Stimulated activated CD8-positive, alpha-beta memory T cell treated with anti-CD3 and anti-CD28 coated beads, Interleukin-2, amount 100 ng/mL, for 48 hours (primary cell): ENCODE measurements around the gene TMEM164.

Source experiments
- DNase-seq, 2 donors: peaks; one replicate each; pipeline ENCODE4 v3.0.0-alpha.2; 2020; ENCODE audit warnings: low read depth in 2 of 2

Gene TMEM164

DNA sequence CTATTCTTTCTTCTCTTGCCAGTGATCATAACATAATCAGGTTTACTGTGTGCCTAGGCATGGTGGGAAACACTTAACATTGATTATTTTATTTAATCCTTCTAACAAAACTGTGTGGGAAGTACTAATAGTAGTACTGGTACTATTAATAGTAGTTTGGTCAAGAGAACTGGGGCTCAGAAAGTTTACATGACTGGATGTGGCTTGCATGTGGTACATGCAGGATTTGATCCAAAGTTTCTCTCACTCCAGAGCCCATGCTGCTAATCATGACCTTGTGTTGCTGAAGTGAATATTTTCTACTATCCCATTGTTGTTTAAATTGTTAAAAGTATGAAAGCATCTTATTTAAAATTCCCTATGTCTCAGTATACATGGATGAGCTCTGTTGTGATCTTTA lies 78.4 kb downstream of the TMEM164 start:
- no peak for DNase-seq

DNA sequence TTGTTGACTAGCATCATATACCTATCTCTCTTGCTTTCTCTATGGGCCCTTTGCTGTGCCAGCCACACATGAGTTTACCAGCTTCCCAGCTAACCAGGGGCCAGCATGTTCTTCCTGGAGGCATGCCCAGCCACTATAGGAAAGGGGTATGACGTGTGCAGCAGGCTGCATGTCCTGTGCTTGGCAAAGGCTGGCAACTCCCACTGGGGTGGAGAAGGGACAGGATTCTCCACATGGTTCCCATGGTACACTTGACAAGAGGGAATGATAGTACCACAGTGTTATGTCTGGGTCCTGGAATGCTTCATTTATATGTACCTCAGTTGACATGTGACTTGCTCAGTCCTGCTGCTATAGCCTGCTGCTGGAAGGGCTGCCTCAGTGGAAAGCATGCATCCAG lies 78.8 kb downstream of the TMEM164 start:
- DNase-seq: no peak

DNA sequence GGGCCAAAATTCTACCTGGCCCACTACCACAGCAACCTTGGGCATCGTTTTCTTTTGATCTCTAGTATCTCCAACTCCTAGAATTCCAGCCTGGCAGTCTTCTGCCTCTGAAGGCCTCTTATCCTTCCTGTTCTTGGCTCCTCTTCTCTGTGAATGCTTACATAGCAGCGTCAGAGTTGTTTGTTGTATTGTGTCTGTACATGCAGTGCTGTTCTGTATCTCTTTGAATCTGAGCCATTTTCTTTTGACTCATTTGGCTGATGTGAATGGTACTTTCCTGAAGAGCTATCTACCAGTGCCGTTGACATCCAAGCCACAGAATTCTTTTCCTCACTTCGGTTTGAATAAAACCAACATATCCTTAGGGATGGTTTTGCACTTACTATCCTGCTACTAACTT lies 79.2 kb downstream of the TMEM164 start:
- no peak for DNase-seq

DNA sequence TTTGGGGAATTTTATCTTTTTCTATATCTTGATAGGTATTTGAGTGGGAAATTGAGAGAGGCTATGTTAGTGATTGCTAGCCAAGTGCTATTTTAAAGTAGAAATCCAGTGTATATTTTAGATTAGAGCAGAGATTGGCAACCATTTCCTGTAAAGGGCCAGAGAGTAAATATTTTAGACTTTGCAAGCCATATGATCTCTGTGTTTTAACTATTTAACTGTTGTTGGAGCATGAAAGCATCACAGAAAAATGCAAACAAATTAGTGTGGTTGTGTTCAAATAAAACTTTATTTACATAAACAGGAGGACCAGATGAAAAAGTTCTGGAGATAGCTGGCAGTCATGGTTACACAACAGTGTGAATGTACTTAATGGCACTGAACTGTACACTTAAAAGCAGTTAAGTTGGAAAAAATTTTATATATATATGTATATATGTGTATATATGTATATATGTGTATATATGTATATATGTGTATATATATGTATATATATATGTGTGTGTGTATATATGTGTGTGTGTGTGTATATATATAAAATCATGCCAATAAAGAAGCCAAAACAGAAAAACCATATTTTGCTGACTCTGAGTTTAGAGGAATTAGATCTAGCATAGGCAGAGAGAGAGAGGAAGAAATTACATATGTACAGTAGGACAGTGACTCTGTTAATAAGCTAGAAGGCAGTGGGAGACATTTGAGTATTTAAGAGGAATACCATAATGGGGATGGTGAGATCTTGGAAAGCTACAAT lies 83.4 kb downstream of the TMEM164 start:
- no peak for DNase-seq

DNA sequence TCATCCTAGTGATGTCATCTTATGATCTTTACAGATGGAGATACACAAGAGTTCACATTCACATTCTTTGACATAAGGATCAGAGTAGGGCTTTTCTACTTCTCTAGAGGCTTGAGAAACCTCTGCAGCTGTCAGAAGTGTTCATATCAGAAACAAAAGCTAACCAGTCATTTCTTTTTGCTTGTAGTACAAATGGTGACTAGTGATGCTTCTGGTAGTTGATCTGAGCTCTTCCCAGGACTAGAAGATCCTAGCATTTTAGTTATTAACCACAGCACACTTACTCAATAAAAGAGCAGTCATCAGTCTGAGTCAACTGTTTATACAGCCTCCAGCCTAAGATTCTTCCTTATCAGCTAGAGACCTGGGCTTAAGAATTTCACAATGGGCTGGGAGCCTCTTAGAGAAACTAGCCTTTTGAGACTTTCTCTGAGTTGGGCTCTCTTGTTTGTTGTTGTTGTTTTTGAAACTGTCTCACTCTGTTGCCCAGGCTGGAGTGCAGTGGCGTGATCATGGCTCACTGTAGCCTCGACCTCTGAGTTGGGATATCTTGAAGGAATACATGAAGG lies 84.1 kb downstream of the TMEM164 start:
- no peak for DNase-seq

DNA sequence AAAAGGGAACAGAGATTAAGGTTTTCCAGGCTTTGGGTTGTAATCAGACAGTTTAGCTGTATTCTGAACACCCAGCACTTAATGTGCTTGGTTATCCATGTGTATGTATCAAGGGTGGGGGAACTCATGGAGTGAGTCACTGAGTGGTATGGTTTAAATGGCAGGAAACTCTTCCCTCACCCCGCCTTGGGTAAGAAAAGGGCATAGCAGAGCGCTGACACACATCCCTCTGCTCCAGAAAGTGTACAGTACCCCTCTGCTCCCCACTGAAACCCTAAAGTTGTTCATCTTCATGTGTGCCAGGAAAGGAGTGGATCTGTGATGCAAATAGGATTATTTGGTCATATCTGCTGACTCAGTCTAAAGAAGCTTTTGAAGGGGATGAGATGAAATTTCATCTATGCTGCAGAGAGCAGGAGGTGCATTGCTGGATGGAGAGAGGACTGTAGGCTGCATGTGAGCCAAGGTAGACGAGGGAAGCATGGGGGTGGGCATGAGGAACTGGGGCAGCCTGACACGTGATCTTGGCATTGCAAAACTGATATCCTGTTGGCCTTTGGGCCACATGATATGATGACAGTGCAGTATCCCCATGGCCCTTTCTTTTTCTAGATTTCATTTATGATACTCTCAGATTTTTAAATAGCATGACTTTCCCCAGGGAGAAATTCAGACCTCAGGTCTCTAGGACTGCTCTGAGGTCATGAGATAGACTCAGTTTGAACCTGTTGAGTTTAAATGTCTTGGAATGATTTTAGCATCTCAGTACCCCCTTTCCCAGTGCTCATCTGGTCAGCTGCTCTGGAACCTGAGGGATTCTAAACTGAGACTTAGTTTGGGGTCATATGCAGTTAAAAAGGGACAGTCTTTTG lies 84.8 kb downstream of the TMEM164 start:
- DNase-seq: no peak

DNA sequence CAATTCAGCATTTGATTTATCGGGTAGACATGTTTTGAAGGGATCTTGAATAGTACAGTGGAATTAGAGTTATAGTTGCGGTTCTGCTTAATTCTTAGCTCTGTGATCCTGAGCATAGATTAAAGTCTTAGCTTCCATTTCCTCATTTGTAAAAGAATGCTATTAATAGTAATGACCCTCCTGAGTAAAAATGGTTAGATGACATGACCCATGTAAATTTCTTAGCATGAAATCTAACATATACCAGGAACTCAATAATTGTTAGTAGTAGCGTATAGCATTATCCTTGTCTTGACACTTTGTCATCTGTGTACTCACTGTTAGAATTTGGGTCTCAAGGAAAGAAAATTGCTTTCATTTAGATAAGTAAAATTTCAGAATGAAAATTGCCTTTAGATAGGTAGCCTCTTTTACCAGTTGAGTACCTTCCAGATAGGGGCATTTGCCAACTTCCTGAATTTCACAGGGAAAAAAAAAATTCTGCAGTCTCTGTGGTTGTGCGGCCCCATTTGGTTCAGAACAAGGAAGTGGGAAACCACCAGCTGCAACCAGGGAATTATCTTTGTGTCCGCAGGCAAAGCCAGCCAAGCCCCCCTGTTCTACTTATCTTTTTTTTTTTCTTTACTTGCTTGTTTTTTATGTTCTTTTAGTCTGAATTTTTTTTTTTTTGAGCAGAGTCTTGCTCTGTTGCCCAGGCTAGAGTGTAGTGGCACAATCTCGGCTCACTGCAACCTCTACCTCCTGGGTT lies 86.9 kb downstream of the TMEM164 start:
- DNase-seq: no peak

DNA sequence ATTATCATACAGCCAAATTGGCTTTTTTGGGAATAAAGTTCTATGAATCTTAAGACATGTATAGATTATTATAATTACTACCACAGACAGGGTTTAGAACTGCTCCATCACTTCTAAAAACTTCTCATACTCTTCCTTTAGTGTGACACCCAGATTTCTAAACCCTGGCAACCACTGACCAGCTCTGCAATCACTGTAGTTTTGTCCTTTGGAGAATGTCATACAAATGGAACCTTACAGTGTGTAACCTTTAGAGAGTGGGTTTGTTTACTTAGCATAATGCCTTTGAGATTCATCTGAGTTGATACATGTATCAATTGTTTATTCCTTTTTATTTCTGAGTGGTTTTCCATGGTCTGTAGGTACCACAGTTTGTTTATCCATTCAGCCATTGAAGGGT lies 95.0 kb downstream of the TMEM164 start:
- DNase-seq: no peak

DNA sequence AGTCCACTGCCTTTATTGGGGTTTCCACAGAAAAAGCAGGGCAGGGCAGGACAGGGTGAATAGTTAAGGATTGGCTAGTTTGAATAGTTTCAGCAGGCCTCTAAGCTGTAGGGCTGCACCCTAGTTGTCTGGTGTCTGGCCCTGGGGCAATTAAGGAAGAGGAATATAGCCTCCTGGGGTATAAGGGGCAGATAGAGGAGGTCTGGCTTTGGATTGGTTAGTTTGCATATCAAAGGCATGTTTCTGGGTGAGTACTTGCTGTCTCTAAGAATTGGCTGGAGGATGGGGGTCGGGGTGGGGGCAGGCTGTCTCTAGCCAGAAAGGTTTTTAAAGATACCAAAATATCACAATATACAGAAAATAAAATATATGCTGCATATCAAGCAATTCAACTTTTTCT lies 100.4 kb downstream of the TMEM164 start:
- DNase-seq: no peak

DNA sequence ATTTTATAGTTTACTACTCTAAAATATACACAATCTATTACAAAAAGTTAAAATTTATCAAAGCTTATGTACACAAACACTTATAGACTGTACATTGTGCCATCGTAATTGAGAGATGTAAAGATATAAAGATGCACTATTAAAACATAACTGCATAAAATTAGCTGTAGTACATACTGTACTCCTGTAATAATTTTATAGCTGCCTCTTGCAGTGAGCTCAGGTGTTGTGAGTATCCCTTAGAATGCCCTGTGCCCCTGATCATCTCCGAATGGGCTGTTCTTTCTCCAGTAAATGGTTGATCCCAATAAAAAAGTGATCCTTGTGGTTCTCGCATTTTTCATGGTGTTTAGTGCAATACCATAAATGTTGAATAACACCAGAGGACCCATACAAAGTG lies 101.2 kb downstream of the TMEM164 start:
- DNase-seq: no peak

DNA sequence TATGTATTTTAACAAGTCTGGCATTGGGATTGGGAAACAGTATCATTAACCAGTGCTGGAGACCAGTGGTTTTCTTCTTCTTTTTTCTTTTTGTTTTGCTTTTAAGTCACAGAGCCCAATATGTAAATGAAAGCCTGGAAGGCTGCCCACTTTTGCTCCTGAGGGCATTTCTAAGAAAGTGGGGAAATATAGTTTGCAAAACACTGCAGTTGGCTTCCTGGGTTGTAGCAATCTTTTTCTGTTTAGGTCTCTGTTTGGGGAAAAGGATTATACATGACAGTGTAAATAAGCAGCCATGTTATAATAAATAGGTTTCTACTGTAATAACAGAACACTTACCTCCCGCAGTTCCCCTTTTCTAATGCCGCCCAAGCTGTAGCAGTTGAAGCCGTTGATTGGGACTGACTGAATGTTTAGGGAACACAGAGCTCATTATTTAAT lies 105.5 kb downstream of the TMEM164 start:
- no peak for DNase-seq

DNA sequence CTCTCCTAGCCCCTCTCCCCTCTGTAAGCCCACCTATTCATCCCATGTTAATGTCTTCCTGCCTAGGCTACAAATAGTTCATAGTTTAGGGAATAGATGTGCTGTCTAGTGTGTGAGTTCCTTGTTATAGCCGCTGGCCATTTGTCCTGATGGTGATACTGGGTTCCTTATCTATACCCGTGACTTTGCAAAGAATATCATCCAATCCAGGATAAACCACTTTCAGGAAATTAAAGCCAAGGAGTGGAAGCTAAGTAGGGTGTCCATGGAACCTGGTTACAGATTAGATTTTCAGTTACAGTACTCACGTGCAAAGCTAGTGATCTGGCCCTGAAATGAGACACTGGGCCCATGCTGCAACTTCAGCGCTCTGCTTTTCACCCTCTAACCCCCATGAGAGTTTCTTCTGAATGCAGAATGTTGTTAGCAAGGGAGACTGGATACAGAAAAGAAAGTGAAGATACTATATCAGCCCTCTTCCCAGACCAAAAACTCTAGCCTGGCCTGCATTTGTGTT lies 111.4 kb downstream of the TMEM164 start:
- no peak for DNase-seq

DNA sequence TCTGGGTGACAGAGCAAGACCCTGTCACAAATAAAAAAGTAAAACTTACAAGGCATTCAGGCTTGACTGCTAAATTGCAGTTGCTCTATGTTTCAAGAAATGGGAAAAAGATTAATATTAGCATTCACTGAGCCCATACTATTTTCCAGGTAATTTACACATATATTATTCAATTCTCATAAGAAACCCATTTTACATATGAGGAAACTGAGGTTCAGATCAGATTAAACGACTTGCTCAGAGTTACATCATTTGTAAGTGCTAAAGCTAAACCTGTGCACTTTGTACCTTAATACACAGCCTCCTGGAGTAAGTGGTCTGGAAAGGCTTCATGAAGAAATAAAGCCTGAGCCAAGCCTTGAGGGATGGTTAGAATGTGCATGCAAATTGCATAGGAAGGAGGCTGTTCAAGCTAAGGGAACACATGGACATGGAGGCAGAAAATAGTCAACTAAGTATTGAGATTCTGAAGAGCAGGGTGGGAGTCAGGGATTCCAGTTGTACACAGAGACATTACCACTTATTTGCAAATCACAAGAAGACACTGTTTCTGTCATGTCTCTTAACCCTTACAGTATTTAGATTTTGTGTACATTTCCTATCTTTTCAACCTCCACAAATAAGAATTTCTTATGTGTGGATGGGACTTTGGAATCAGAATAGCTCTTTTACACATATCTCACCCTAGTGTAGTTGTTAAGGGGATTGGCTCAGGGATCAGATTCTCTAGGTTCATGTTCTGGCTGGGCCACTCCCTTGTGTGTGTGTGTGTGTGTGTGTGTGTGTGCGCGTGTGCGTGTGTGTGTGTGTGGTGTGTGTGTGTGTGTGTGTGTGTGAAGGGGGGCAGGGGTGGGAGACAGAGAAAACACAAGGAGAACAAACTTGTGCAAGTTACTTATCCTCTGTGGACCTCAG lies 113.4 kb downstream of the TMEM164 start:
- DNase-seq: no peak

DNA sequence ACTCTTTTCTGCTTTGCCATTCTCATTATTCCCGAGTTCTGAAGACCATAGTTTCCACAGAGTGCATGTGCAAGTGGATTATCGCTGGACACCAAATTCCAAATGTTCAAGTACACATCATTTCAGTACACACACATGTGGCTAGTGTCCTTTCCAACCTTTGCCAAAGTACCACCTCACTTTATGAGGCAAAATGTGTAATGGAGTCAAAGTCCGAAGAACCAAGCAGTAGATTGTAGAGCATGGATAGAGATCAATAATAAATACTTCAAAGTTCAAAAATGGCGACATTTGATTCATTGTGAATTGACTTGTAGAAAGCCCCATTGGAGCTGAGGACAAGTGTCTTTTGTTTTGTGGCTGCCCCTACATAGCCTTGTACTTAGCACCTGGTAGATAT lies 115.6 kb downstream of the TMEM164 start:
- no peak for DNase-seq

DNA sequence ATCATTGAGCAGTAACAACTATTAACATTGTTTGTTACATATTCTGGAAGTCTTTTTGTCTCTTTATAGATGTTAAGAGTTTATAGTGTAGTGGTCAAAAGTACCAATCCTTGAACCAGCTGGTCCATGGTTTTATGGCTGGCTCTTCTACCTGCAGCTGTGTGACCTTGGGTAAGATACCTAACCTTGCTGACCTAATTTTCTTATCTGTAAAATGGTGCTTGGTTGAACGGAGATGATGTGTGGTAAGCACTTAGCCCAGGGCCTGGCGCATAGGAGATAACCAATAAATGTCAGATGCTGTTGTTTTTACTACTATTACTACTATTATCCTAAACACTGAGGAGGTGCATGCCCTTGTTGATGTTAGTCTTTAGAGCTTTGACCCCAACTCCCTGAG lies 116.6 kb downstream of the TMEM164 start:
- DNase-seq: no peak

DNA sequence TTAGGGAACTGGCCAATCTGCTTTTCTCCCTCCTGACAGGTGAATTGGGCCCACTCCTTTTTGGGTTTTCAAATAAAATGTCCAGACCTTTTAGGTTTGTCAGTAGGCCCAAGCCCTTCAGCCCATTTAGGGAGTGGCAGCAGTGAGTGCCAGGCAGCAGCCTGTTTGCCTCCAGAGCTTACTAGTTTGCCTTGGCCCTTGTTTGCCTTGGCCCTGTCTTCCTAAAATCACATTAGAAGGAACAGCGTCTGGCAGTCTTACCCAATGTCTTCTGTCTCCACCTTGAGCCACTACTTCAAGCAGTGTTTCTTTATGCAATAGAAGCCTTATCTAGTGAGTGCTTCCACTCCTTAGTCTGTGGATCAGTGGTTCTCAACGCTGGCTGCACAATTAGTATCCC lies 117.1 kb downstream of the TMEM164 start:
- no peak for DNase-seq

DNA sequence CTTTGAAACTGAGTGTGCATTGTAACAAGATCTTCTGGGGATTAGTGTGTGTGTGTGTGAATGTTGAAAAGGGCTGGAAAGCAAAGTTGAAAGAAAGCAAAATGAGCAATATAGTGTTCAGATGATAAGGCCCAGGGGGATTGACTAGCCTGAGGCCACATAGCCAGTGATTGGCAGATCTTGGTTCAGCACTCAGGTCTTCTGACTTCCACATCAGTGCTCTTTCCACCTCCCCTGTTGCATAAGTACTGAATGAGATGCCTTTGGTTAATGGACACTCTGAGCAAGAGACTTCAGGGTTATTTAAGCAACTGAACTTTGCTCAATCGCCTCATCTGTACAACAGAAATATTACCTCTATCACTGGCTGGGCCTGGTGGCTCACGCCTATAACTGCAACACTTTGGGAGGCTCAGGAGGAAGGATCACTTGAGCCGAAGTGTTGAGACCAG lies 120.4 kb downstream of the TMEM164 start:
- no peak for DNase-seq

DNA sequence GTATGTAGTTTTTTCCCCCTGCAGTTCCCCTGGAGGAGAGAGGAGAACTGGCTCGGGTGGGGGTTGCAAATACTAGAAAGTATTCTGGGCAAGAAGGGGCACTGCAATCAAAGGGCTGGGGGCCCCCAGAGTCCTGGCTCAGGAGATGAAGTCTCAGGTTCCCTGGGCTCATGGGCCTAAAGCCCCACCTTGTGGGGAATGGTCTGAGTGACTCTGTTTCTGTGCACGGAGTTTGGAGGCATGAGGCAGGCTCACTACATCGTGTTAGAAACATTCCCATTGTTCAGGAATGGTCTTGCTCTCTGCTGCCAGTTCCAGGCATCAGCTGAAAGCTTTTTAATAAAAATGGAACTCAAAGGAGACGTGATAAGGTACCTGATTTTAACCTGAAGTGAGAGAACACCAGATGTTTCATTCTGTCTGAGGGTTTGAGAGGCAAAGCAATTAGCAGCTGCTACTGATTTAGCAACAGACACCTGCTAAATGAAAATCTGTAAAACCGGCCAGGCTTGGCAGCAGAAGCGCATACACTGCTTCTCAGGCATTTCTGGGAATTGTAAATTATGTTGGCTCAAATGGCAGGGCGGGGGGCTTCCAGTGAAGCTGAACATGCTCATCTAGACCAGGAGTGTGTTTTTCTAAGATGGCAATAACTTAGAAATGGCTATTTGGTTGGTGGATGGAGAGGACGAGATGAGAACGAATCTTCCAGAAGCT lies 122.7 kb downstream of the TMEM164 start:
- no peak for DNase-seq

DNA sequence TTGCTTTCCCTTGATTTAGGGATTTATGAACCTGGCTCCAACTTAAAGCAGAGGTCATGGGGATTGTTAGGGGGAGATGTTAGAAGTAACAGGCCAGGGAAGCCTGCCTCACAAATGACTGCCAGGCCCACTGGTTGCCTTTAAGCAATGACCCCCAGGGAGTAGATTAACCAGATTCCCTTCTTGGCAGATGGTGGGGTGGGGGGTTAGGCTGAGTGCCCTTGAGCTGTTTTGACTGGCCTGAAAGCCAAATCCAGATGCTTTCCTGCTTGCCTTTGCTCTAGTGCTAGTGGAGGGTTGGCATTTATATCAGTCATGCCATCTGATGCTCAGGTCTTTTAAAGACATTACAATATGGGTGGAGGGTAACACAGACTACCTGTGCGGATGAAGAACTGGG lies 128.1 kb downstream of the TMEM164 start:
- no peak for DNase-seq
